Glutamatergic neuron (in vitro differentiated cells): Measurements from ENCODE around the gene HIPK2. TPM values are rescaled to one million over a fixed set of nuclear protein-coding genes. Genes with fewer than 3 reads are reported as not detected.
"Not testable (repeated sequence)": the region's sequence is repeated elsewhere in the genome, so short reads cannot be mapped to it uniquely, and the experiment has no call there.

Source experiments
- DNase-seq: peaks from one replicate; pipeline ENCODE4 v3.0.0; 2022
- H3K27ac Mint-ChIP-seq: one replicate; pipeline ENCODE4 v1.8.0; 2020; ENCODE audit warnings: mild to moderate bottlenecking, mixed read lengths, inconsistent platforms; ENCODE audit not compliant: unreplicated experiment
- H3K27me3 Mint-ChIP-seq: one replicate; pipeline ENCODE4 v1.8.0; 2020; ENCODE audit warnings: mild to moderate bottlenecking, moderate library complexity, mixed read lengths, inconsistent platforms; ENCODE audit not compliant: unreplicated experiment
- H3K36me3 Mint-ChIP-seq: one replicate; pipeline ENCODE4 v1.8.0; 2020; ENCODE audit warnings: mild to moderate bottlenecking, mixed read lengths, inconsistent platforms; ENCODE audit not compliant: unreplicated experiment
- H3K4me1 Mint-ChIP-seq: one replicate; pipeline ENCODE4 v1.8.0; 2020; ENCODE audit warnings: mild to moderate bottlenecking, low read depth, mixed read lengths, inconsistent platforms; ENCODE audit not compliant: unreplicated experiment
- H3K4me3 Mint-ChIP-seq: one replicate; pipeline ENCODE4 v1.8.0; 2020; ENCODE audit warnings: mild to moderate bottlenecking, mixed read lengths, inconsistent platforms; ENCODE audit not compliant: unreplicated experiment
- H3K9me3 Mint-ChIP-seq: one replicate; pipeline ENCODE4 v1.8.0; 2020; ENCODE audit warnings: mild to moderate bottlenecking, moderate library complexity, mixed read lengths, inconsistent platforms; ENCODE audit not compliant: unreplicated experiment
- CTCF ChIP-seq: fragments of 200-600 bp; sonication (generic); IDR thresholded peaks from one replicate; pipeline ENCODE4 v1.5.0; 2021; ENCODE audit not compliant: partially characterized antibody, unreplicated experiment
- total RNA-seq: library from RNA; stranded (reverse); fragmentation: NEBNext Ultra II Directional; extraction: Animal tissue kit (Norgen Biotek cat#: 25700); gene quantifications from one replicate; pipeline ENCODE4 v1.2.1, GENCODE V29; 2021; ENCODE audit not compliant: unreplicated experiment

Gene HIPK2
- total RNA-seq, 1 donor from 2014 or later = 36.9 TPM

GRCh38 chr7:139618482-139619366 lies 159.1 kb downstream of the HIPK2 start:
- Mint-ChIP-seq H3K36me3 (peaks cover 3% of the 10 kb centered on the region), H3K27me3 (no peaks in the 10 kb centered on the region), H3K4me1 (peaks cover 7% of the 10 kb centered on the region), H3K27ac (no peak overlapping the region), H3K9me3 (no peaks in the 10 kb centered on the region), H3K4me3 (no peak overlapping the region)
- no peak for TF ChIP-seq CTCF
- DNase-seq = peak; percentile 45

GRCh38 chr7:139617074-139617473 lies 160.7 kb downstream of the HIPK2 start:
- Mint-ChIP-seq H3K9me3 (no peaks in the 10 kb centered on the region), H3K27me3 (no peaks in the 10 kb centered on the region), H3K27ac (no peak overlapping the region), H3K4me1 (peaks cover 7% of the 10 kb centered on the region), H3K4me3 (no peak overlapping the region), H3K36me3 (peaks cover 3% of the 10 kb centered on the region)
- no peak for TF ChIP-seq CTCF
- DNase-seq = no peak

- H3K27ac Mint-ChIP-seq = no peak overlapping the region
- H3K9me3 Mint-ChIP-seq = no peaks in the 10 kb centered on the region
- H3K4me1 Mint-ChIP-seq = peaks cover 7% of the 10 kb centered on the region
- DNase-seq = no peak
- peaks cover 3% of the 10 kb centered on the region for H3K36me3 Mint-ChIP-seq
- H3K27me3 Mint-ChIP-seq = no peaks in the 10 kb centered on the region
- no peak overlapping the region for H3K4me3 Mint-ChIP-seq
- TF ChIP-seq CTCF = no peak
Observed at GRCh38 chr7:139614886-139615285, 162.9 kb downstream of the HIPK2 start.

GRCh38 chr7:139613971-139614411 lies 163.8 kb downstream of the HIPK2 start:
- H3K9me3 Mint-ChIP-seq = no peaks in the 10 kb centered on the region
- H3K27ac Mint-ChIP-seq = no peak overlapping the region
- no peak overlapping the region for H3K4me3 Mint-ChIP-seq
- no peak for DNase-seq
- H3K27me3 Mint-ChIP-seq = no peaks in the 10 kb centered on the region
- peaks cover 3% of the 10 kb centered on the region for H3K36me3 Mint-ChIP-seq
- no peak for TF ChIP-seq CTCF
- peaks cover 7% of the 10 kb centered on the region for H3K4me1 Mint-ChIP-seq

GRCh38 chr7:139611556-139611955 lies 166.2 kb downstream of the HIPK2 start:
- H3K4me1 Mint-ChIP-seq, H3K36me3 Mint-ChIP-seq, H3K9me3 Mint-ChIP-seq, H3K4me3 Mint-ChIP-seq, DNase-seq, H3K27ac Mint-ChIP-seq, H3K27me3 Mint-ChIP-seq: not testable (repeated sequence)
